HUES6 (cell line): ENCODE data around the gene SSTR3.
A peak's percentile ranks its signal among the peaks of the same experiment; 100 is the strongest.

ENCODE experiments used
- H3K27ac ChIP-seq: 2 replicates; pipeline ENCODE4 v1.7.0; 2013; ENCODE audit warnings: low read depth, mild to moderate bottlenecking, low read length, inconsistent platforms
- H3K27me3 ChIP-seq: 2 replicates; pipeline ENCODE4 v1.6.1; 2013; ENCODE audit warnings: low read length; ENCODE audit not compliant: control insufficient read depth, insufficient read depth
- H3K36me3 ChIP-seq: 2 replicates; pipeline ENCODE4 v1.6.1; 2013; ENCODE audit warnings: low read length; ENCODE audit not compliant: control insufficient read depth, insufficient read depth
- H3K4me1 ChIP-seq: 2 replicates; pipeline ENCODE4 v1.6.1; 2013; ENCODE audit warnings: low read length; ENCODE audit not compliant: control insufficient read depth, insufficient read depth
- H3K4me3 ChIP-seq: 2 replicates; pipeline ENCODE4 v1.5.1; 2013; ENCODE audit warnings: low read depth, low read length
- H3K9ac ChIP-seq: one replicate; pipeline ENCODE4 v1.6.1; 2013; ENCODE audit warnings: mild to moderate bottlenecking, low read length
- H3K9me3 ChIP-seq: 2 replicates; pipeline ENCODE4 v1.6.1; 2013; ENCODE audit warnings: low read depth, low read length; ENCODE audit not compliant: control insufficient read depth, insufficient read depth

SSTR3 gene

DNA sequence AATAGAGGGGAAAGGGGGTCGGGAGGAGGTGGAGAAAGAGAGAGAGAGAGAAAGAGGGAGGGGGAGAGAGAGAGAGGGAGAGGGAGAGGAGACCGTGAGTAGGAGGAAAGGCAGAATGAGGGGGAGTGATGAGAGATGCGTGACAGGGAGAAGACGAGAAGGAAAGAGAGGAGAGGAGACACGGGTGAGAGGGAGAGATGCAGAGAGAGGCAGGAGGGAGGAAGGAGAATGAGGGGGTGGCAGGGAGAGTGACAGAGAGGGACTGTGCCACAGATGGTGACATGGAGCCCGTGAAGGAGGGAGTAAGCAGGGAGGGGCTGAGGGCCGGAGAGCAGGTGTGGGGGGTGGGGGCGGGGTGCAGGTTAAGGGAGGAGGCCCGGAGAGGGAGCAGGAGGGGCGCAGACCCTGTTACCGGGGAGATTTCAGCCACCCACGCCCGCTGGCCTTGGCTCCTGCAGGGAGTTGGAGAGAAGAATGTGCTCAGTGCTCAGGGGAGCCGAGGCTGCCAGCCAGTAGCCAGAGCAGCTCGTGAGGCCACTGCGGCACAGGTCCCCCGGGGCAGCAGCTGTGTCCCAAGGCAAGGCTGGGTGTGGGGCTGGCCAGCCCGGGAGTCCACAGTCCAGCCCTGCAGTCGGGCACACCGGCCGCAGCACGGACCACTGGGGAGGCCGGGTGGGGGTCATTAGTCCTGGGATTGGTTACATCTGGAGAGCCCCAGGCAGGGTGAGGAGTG, at the start of gene SSTR3:
TSS of gene SSTR3 (minus strand) at position 304 of the 733 bp plus-strand sequence. CDS start 4,674 bp downstream, outside the sequence.
- Histone ChIP-seq H3K4me1 (peaks cover 8% of the 10 kb centered on the region), H3K9ac (no peak within 1 kb of the TSS), H3K36me3 (no peaks in the 10 kb centered on the region), H3K9me3 (no peaks in the 10 kb centered on the region), H3K27ac (no peak within 1 kb of the TSS), H3K4me3 (0 out of 2 replicates have a peak within 1 kb of the TSS, but pooled peaks have one; percentile 8), H3K27me3 (no peaks in the 10 kb centered on the region)

- Histone ChIP-seq H3K9ac (no peak overlapping the region), H3K4me3 (no peak overlapping the region), H3K4me1 (peaks cover 17% of the 10 kb centered on the region), H3K36me3 (no peaks in the 10 kb centered on the region), H3K27ac (no peak overlapping the region), H3K27me3 (peaks cover 18% of the 10 kb centered on the region), H3K9me3 (peaks cover 18% of the 10 kb centered on the region)
Observed at GRCh38 chr22:37260901-37261336, 48.6 kb upstream of the SSTR3 start.

- H3K27ac ChIP-seq: no peak overlapping the region
- peaks cover 18% of the 10 kb centered on the region for H3K27me3 ChIP-seq
- H3K4me1 ChIP-seq: peaks cover 17% of the 10 kb centered on the region
- H3K4me3 ChIP-seq: no peak overlapping the region
- H3K9ac ChIP-seq: no peak overlapping the region
- H3K36me3 ChIP-seq: no peaks in the 10 kb centered on the region
- peaks cover 18% of the 10 kb centered on the region for H3K9me3 ChIP-seq
Observed at GRCh38 chr22:37260155-37260795, 48.0 kb upstream of the SSTR3 start.

GRCh38 chr22:37259540-37260029, 47.3 kb upstream of the SSTR3 start:
- Histone ChIP-seq H3K27me3 (peaks cover 18% of the 10 kb centered on the region), H3K9me3 (peaks cover 13% of the 10 kb centered on the region), H3K4me3 (peak overlapping the region; percentile 25), H3K27ac (no peak overlapping the region), H3K9ac (no peak overlapping the region), H3K36me3 (no peaks in the 10 kb centered on the region), H3K4me1 (peaks cover 17% of the 10 kb centered on the region)

- Histone ChIP-seq H3K27me3 (peaks cover 18% of the 10 kb centered on the region), H3K36me3 (no peaks in the 10 kb centered on the region), H3K27ac (no peak overlapping the region), H3K9ac (no peak overlapping the region), H3K4me3 (0 out of 2 replicates have a peak overlapping the region, but pooled peaks have one; percentile 25), H3K4me1 (peaks cover 17% of the 10 kb centered on the region), H3K9me3 (peaks cover 6% of the 10 kb centered on the region)
Observed at GRCh38 chr22:37258753-37259401, 46.6 kb upstream of the SSTR3 start.

DNA sequence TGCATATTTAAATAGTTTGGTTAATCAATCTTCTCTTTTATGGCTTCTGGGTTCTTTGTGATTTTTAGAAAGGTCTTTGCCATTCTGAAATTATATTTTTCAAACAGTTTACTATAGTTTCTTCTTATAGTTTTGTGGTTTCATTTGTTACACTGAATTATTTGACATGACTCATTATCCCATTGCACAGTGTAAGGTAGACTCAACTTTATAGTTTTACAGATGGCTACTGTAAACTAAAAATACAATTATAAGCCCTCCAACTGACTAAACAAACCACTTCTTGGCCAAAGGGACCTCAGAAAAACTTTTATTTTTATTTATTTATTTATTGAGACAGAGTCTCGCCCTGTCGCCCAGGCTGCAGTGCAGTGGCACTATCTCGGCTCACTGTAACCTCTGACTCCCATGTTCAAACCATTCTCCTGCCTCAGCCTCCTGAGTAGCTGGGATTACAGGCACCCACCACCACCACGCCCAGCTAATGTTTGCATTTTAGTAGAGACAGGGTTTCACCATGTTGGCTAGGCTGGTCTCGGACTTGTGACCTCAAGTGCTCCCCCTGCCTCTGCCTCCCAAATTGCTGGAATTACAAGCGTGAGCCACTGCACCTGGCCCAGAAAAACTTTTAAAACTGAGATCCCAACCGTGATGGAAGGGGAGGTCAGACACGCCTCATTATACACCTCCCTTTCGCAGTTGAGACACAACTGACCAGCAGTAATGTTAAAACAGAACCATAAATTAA, 45.9 kb upstream of the SSTR3 start:
- Histone ChIP-seq H3K9me3 (no peaks in the 10 kb centered on the region), H3K9ac (no peak overlapping the region), H3K36me3 (no peaks in the 10 kb centered on the region), H3K27ac (no peak overlapping the region), H3K4me1 (peaks cover 17% of the 10 kb centered on the region), H3K4me3 (no peak overlapping the region), H3K27me3 (peaks cover 18% of the 10 kb centered on the region)

DNA sequence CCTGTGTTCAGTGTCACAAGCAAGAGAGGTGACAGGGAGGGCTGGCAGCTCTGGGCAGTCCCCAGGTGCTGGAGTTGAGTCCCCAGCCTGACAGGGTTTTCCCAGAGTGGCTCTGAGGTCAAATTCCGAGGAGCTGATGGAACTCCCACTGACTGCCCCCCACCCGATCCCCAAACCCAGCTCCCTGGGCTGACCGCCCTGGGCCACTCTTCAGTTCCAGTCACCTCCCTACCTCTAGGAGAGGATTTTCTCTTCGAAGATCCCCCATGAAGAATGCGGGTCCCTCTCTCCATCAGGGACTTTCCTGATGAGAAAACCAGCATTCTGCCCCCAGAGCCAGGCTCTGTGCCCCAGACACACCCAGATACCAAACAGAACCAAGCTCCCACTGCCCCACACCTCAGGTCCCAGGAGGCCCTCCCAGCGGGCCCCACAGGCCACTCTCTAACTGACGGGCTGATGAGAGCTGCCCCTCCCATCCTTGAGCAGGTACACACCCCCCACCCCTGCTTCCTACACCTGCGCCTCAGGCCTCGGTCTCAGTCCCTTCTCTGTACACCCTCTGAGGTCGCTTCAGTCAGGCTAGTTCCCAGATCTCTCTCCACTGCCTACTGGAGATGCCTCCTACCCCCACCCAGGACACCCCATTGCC, 43.9 kb upstream of the SSTR3 start:
- Histone ChIP-seq H3K27ac (no peak overlapping the region), H3K4me1 (peaks cover 17% of the 10 kb centered on the region), H3K36me3 (no peaks in the 10 kb centered on the region), H3K9me3 (no peaks in the 10 kb centered on the region), H3K4me3 (no peak overlapping the region), H3K9ac (no peak overlapping the region), H3K27me3 (peaks cover 15% of the 10 kb centered on the region)

DNA sequence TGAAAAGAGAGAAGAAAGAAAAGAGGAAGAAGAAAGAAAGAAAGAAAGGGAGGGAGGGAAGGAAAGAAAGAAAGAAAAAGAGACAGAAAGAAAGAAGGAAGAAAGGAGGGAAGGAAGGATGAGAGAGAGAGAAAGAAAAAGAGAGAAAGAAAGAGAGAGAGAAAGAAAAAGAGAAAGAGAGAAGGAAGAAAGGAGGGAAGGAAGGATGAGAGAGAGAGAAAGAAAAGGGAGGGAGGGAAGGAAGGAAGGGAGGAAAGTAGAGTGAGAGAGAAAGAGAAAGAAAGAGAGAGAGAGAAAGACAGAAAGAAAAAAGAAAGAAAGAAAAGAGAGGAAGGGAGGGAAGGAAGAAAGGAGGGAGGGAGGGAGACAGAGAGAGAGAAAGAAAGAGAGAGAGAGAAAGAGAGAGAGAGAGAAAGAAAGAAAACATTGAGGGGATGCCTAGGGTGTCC, 43.3 kb upstream of the SSTR3 start:
- Histone ChIP-seq H3K4me3 (no peak overlapping the region), H3K9me3 (no peaks in the 10 kb centered on the region), H3K36me3 (no peaks in the 10 kb centered on the region), H3K27me3 (peaks cover 13% of the 10 kb centered on the region), H3K9ac (no peak overlapping the region), H3K4me1 (peaks cover 17% of the 10 kb centered on the region), H3K27ac (no peak overlapping the region)

GRCh38 chr22:37254867-37255233, 42.6 kb upstream of the SSTR3 start:
- no peak overlapping the region for H3K9ac ChIP-seq
- no peak overlapping the region for H3K4me3 ChIP-seq
- no peak overlapping the region for H3K27ac ChIP-seq

DNA sequence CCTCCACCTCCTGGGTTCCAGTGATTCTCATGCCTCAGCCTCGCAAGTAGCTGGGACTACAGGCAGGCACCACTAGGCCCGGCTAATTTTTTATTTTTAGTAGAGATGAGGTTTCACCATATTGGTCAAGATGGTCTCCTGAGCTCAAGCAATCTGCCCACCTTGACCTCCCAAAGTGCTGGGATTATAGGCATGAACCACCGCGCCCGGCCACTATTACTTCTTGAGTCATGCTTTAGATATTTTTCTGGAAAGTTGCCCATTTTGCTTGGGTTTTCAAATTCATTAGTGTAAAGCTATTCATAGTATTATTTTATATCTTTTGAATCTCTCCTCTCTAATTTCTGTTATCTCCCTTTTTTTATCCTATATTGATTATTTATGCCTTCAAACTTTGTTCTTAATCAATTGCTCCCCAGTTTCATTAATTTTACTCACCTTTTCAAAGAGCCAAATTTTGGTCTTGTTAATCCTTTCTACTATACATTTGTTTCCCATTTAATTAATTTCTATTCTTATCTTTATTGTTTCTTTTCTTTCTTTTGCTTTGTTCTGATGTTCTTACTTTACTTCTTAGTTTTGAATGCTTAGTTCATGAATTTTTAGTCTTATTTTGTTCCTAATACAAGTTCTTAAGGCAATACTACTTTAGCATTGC, 42.1 kb upstream of the SSTR3 start:
- 0 out of 2 replicates have a peak, but pooled peaks cover under 1% of the 10 kb centered on the region for H3K27me3 ChIP-seq
- peaks cover 11% of the 10 kb centered on the region for H3K4me1 ChIP-seq
- H3K27ac ChIP-seq: no peak overlapping the region
- H3K9ac ChIP-seq: no peak overlapping the region
- H3K36me3 ChIP-seq: no peaks in the 10 kb centered on the region
- no peak overlapping the region for H3K4me3 ChIP-seq
- no peaks in the 10 kb centered on the region for H3K9me3 ChIP-seq

More at GRCh38 chr22:37254867-37255233, 42.6 kb upstream of the SSTR3 start:
- no peaks in the 10 kb centered on the region for H3K9me3 ChIP-seq
- H3K36me3 ChIP-seq: no peaks in the 10 kb centered on the region
- peaks cover 6% of the 10 kb centered on the region for H3K27me3 ChIP-seq
- H3K4me1 ChIP-seq: peaks cover 17% of the 10 kb centered on the region
